Measurements from ENCODE around the gene LPAR1.

Gene LPAR1

DNA sequence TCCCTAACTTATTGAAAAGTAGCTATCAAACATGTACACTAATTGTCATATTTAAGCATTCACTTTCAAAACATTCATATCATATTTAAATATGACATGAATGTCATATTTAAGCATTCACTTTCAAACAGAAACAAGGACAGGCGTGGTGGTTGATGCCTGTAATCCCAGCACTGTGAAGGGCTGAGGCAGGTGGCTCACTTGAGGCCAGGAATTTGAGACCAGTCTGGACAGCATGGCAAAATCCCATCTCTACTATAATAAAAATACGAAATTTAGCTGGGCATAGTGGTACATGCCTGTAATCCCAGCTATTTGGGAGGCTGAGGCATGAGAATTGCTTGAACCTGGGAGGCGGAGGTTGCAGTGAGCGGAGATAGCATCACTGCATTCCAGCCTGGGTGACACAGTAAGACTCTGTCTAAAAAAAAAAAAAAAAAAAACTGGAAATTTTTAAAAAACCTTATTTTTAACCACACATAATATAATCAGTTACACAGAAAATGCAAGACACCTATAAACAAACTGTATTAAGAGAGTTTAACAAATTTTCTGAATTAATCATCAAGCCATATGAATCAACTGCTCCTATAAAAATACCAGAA is 88.1 kb downstream of the LPAR1 start:
- DNase-seq = no peak

- DNase-seq = no peak
These were observed 89.2 kb downstream of the LPAR1 start for GRCh38 chr9:110949081-110949480.

GRCh38 chr9:110947491-110948044 is 90.7 kb downstream of the LPAR1 start:
- DNase-seq = no peak

GRCh38 chr9:110942522-110942921 is 95.7 kb downstream of the LPAR1 start:
- no peak for DNase-seq

GRCh38 chr9:110940951-110941557 is 97.2 kb downstream of the LPAR1 start:
- DNase-seq = no peak

DNA sequence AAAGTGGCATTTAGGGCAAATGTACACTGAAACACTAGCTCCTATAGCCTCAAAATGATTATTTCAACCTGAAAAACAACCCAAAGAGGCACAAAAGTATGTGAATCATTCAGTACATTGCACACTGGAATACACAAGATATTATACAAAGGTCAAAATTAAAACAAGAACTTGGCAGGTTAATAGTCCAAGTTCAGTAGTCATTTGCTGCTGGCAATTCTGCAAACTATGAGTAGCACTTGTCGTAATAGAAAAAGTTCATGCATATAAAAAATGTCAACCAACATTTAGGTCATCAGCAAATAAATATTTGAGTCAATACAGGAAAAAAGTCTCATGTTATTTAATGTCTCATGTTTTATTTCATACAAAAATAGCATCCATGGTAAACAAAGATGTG is 98.7 kb downstream of the LPAR1 start:
- no peak for DNase-seq

- no peak for DNase-seq
These were observed 99.2 kb downstream of the LPAR1 start for GRCh38 chr9:110939047-110939446.

DNA sequence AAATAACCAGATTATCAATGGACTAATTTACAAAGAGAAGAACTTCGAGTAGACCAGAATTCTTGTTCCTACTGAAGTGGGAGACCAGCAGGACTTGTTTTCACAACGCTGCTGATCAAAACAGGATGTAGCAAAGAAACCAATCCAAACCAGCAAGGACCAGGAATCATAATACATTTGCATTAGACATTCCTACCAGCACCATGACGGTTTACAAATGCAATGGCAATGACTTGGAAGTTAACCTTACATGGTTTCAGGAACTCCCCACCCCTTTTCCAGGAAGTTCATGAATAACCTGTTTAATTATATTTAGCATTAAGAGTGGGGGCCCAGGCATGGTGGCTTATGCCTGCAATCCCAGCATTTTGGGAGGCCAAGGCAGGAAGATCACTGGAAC is 100.0 kb downstream of the LPAR1 start:
- DNase-seq = no peak

GRCh38 chr9:110936719-110937452 is 101.4 kb downstream of the LPAR1 start:
- DNase-seq = no peak

- no peak for DNase-seq
These were observed 102.0 kb downstream of the LPAR1 start for GRCh38 chr9:110936237-110936636.

GRCh38 chr9:110935829-110936228 is 102.4 kb downstream of the LPAR1 start:
- no peak for DNase-seq

GRCh38 chr9:110933350-110934001 is 104.8 kb downstream of the LPAR1 start:
- no peak for DNase-seq

DNA sequence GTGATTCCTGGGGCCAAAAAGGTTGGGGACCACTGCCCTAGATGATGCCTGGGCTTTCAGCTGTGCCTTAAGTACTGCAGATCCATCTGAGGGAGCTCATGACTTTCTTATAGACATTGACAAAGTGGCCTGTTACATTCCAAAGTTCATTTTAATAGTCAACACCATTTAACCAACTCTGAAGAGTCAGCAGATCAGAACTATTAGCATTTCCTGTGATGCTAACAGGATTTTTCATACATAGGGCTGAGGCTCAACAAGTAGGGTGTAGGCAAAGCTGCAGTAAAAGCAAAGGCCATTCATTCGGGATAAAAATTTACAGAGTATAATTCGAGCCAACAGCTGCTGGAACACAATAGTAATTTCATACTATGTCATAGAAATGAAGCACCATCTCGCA is 105.4 kb downstream of the LPAR1 start:
- no peak for DNase-seq

- DNase-seq = no peak
These were observed 109.7 kb downstream of the LPAR1 start for GRCh38 chr9:110928599-110928998.

DNA sequence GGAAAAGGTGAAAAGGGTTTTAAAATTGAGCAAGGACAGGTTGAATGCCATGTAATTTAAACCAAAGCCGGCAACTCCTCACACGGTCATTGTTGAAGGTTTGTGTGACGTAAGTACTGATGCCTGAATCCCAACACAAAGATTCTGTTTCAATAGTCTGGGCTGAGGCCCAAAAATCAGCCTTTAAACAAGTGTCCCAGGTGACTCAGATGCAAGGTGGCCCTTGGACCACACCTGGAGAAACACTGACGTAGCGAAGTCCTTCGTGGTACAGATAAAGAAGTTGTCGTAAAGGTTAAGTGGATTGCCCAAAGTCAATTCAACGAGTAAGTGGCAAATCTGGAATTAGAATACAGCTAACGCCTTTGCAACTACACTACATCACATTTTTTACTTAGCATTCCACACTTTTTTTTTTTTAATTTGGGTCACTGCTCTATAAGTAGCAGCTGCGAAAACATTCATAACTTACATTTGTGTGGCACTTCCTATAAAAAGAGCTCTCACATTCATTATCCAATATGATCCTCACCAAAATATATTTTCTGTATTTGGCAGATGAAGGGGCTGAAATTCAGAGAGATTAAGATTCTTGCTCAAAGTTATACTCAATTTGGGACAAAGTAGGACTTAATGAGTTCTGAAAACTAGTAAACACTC is 111.3 kb downstream of the LPAR1 start:
- no peak for DNase-seq

GRCh38 chr9:110923601-110924000 is 114.7 kb downstream of the LPAR1 start:
- no peak for DNase-seq

DNA sequence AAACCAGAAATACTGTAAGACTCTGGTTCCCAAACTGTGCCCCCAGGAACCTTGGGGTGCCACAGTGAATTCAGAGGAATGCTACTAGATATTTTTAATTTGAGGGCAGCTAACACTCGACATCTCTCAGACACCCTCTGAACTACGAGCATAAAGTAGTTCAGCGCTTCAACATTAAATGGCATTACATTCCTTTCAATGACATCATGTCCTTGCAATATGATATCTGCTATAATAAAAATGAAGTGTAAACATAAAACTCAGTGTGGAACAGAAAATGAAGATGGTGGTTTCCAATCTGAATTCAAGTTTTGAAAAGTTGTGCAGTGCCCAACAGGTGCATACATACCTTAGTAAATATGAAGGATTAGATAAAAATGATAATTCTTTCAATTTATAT is 116.1 kb downstream of the LPAR1 start:
- no peak for DNase-seq

DNA sequence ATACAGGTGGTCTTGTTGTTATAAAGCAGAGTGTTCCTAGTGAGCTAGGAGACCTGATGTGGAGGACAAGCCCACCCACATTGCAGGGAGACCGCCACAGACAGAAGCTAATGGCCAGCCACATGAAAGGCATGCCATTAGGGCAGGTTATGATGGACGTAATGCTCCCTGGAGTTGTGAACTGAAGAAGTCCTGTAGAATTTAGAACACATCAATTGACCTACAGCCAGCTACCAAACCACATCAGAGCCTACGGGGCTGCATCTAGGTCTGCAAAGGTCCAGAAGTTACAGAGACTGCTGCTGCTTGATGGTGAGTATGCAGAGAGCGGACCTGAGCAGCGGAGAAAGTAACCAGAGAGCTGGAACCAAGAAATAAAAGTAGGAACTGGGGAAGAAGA is 116.6 kb downstream of the LPAR1 start:
- DNase-seq = no peak

DNA sequence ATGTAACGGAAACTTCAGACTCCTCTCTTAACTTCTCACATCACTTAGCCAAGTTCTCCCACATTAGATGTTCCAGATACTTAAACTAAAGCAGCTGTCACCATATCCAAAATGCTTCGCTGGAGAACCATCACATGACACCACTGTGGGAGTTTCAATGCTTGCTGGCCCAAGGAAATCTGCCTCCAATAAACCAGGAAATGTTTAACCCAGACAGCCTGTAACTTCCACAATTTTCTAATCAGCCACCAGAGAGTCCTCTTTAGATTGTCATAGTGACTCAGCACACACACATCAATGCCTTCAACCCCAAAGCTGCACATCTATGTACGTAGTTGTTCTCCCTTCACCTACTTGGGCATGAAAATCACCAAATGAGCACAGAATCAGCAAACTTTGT is 118.7 kb downstream of the LPAR1 start:
- no peak for DNase-seq

GRCh38 chr9:110919050-110919435 is 119.2 kb downstream of the LPAR1 start:
- DNase-seq = no peak

DNA sequence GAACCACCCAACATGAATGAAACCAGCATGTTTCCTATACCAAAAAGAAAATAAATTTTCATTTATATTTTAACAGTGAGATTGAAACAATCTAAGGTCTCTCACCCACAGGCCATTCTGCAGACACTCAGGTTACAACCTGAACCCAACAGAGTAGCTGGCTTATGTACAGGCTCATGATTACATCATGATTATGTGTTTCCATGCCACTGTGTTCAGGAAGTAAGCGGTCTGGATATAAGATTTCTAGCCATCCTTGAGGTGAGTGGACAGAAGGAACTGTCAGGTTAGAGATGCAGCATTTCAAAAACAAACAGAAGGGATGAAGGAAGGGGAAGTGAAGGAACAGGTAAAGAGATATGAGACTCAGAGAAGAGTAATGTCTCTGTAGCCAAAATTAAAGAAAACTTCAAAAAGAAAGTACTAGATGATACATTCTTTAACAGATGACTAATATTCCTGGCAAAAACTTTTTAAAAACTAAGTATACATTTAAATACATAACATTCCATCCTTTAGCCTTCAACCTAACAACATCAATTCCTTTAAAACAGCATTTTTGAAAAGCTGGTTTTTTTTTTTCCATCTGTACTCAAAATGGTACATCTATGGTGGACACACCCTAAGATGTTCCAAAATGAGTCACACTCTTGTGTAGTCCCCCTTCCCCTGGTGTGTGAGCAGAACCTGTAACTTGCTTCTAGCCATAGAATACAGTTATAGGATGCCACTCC is 119.8 kb downstream of the LPAR1 start:
- no peak for DNase-seq

- no peak for DNase-seq
These were observed 121.9 kb downstream of the LPAR1 start for GRCh38 chr9:110916403-110916802.

All from CD4-positive, alpha-beta T cell treated with Interleukin-4 for 4 hours (primary cell).